Activated B cell treated with CpG ODN at 0.5 μM for 24 hours (primary cell): ENCODE results near the gene SYK. TPM values are rescaled to one million over a fixed set of nuclear protein-coding genes. Genes with fewer than 3 reads are reported as not detected.

ENCODE experiments used
- ATAC-seq: fragments of 200-7000 bp; cut with Tn5 transposase; one replicate; pipeline ENCODE4 v1.10.0; 2021; ENCODE audit warnings: low read depth, mild to moderate bottlenecking, moderate library complexity
- CTCF ChIA-PET: fragments of 350-600 bp; sonication (Branson Sonifier 250); formaldehyde crosslinking; loops from one replicate; lab custom pipeline; 2021; ENCODE audit warnings: antibody characterized with exemption; lab: Charles Lee
- POLR2A ChIA-PET: fragments of 350-600 bp; sonication (Branson Sonifier 250); formaldehyde crosslinking; loops from one replicate; lab custom pipeline; 2021; ENCODE audit warnings: antibody characterized with exemption; lab: Charles Lee
- DNase-seq: peaks from one replicate; pipeline ENCODE4 v3.0.0; 2022
- H3K27ac Mint-ChIP-seq: one replicate; pipeline ENCODE4 v1.8.0; 2020; ENCODE audit warnings: mixed read lengths
- H3K27me3 Mint-ChIP-seq: one replicate; pipeline ENCODE4 v1.8.0; 2021; ENCODE audit warnings: mixed read lengths
- H3K36me3 Mint-ChIP-seq: one replicate; pipeline ENCODE4 v1.8.0; 2021; ENCODE audit warnings: low read depth, mixed read lengths
- H3K4me1 Mint-ChIP-seq: one replicate; pipeline ENCODE4 v1.8.0; 2021; ENCODE audit warnings: mixed read lengths
- H3K4me3 Mint-ChIP-seq: one replicate; pipeline ENCODE4 v1.8.0; 2020; ENCODE audit warnings: mild to moderate bottlenecking, mixed read lengths
- H3K9me3 Mint-ChIP-seq: one replicate; pipeline ENCODE4 v1.8.0; 2020; ENCODE audit warnings: mixed read lengths
- intact Hi-C: fragments of 100-400 bp; cut with micrococcal nuclease; formaldehyde crosslinking; loops from one replicate; pipeline ENCODE4 v1.15.1; 2024
- total RNA-seq: library from RNA; stranded (reverse); gene quantifications from 2 replicates; pipeline ENCODE4 v1.2.3, GENCODE V29; 2022
- TF ChIP-seq, protein P1 (sequence below): fragments of 200-600 bp; IDR thresholded peaks from one replicate; pipeline ENCODE4 v1.8.0; 2022; ENCODE audit warnings: antibody characterized with exemption, mild to moderate bottlenecking

The SYK gene
- total RNA-seq, 1 donor from 2014 or later: 222 TPM

DNA sequence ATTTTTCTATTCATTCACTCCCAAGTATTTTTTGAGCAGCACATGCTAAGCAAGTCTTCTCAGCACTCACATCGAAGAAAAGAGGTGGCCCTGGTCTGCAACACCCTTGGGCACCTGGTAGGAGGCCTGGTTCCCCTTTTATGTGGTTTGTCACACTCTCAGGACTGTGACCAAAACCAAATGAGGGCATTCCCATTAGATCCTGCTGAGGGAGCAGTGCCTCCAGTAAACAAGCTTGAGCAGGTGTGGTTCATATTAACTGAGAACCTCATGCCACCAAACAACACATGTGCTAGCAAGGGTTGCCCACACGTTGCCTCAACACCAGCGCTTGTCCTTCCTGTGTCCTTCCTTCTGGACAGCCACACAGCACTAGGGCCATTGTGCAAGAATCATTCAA is 26.9 kb upstream of the SYK start:
- ATAC-seq (peak; percentile 72), DNase-seq (peak; percentile 28)
- Mint-ChIP-seq H3K27me3 (no peaks in the 10 kb centered on the region), H3K9me3 (no peaks in the 10 kb centered on the region), H3K36me3 (no peaks in the 10 kb centered on the region), H3K4me3 (peak overlapping the region; percentile 25), H3K4me1 (peaks cover 55% of the 10 kb centered on the region), H3K27ac (peak overlapping the region; percentile 65)
- intact Hi-C loops: loop anchor here (1.0 to 5.0 kb wide), 6 partner anchors 14 to 632 kb away; no protein-coding TSS in a partner anchor
- TF ChIP-seq, protein P1, sequence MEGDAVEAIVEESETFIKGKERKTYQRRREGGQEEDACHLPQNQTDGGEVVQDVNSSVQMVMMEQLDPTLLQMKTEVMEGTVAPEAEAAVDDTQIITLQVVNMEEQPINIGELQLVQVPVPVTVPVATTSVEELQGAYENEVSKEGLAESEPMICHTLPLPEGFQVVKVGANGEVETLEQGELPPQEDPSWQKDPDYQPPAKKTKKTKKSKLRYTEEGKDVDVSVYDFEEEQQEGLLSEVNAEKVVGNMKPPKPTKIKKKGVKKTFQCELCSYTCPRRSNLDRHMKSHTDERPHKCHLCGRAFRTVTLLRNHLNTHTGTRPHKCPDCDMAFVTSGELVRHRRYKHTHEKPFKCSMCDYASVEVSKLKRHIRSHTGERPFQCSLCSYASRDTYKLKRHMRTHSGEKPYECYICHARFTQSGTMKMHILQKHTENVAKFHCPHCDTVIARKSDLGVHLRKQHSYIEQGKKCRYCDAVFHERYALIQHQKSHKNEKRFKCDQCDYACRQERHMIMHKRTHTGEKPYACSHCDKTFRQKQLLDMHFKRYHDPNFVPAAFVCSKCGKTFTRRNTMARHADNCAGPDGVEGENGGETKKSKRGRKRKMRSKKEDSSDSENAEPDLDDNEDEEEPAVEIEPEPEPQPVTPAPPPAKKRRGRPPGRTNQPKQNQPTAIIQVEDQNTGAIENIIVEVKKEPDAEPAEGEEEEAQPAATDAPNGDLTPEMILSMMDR: no peak
- CTCF ChIA-PET: interaction anchor here (0.6 to 2.2 kb wide), 15 partner anchors 9 to 1848 kb away, joined by 3 to 9 read pairs (median 4); no protein-coding TSS in a partner anchor
- POLR2A ChIA-PET: interaction anchor here (0.7 to 3.0 kb wide), 15 partner anchors 8 to 107 kb away, joined by 3 to 17 read pairs (median 4); partner anchors contain the start of gene SYK

DNA sequence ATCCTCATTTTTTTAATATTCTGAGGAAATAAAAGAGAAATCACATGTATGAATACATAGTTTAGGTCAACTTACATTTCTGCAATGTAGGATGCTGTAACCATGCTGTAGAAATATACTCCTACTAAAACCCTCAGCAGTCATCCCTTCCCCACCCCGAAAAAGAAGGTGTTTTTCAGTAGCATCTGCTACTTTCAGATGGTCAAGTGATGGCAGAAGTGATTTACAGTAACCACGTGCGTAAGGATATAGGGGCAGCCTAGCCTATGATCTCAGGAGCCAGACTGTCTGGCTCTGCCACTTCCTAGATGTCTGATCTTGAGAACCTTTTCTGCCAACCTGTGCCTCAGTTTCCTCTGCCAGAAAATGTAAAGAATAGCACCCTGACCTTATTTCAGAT is 26.0 kb upstream of the SYK start:
- peaks cover 45% of the 10 kb centered on the region for H3K4me1 Mint-ChIP-seq
- intact Hi-C loops: no loop called here
- ChIA-PET POLR2A (interaction anchor here (2.5 kb wide), 1 partner anchor 26 kb away, joined by 15 read pairs; the partner anchor contains the start of gene SYK), CTCF (interaction anchor here (0.6 to 1.9 kb wide), 4 partner anchors 20 to 64 kb away, joined by 3 to 9 read pairs (median 5); no protein-coding TSS in a partner anchor)
- H3K36me3 Mint-ChIP-seq: no peaks in the 10 kb centered on the region
- no peak for ATAC-seq
- H3K4me3 Mint-ChIP-seq: no peak overlapping the region
- no peaks in the 10 kb centered on the region for H3K9me3 Mint-ChIP-seq
- no peaks in the 10 kb centered on the region for H3K27me3 Mint-ChIP-seq
- TF ChIP-seq, protein P1: no peak
- DNase-seq: no peak
- no peak overlapping the region for H3K27ac Mint-ChIP-seq

DNA sequence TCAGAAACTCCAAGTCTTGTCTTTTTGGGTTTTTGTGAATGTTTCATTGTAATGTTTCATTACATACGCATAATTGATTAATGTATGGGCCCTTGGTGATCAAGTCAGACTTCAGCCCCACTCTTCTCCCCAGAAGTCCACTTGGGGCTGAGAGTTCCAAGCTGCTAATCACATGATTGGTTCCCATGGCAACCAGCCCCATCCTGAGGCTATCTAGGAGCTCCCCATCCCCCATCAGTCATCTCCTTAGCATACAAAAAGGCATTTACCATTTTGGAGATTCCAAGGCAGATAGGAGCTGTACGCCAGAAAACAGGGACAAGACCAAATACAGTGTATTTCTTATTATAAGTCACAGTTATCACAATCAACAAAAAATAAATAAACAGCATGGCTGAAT is 22.9 kb upstream of the SYK start:
- peaks cover 31% of the 10 kb centered on the region for H3K4me1 Mint-ChIP-seq
- POLR2A ChIA-PET: interaction anchor here (0.9 to 1.1 kb wide), 2 partner anchors 11 to 37 kb away, joined by 3 to 4 read pairs; no protein-coding TSS in a partner anchor
- intact Hi-C loops: no loop called here

GRCh38 chr9:90783552-90783951 is 18.1 kb upstream of the SYK start:
- intact Hi-C loops: no loop called here
- CTCF ChIA-PET: interaction anchor here (1.2 kb wide), 2 partner anchors 9 to 17 kb away, joined by 3 to 4 read pairs; no protein-coding TSS in a partner anchor
- no peak overlapping the region for H3K27ac Mint-ChIP-seq

More for the DNA sequence above, 22.9 kb upstream of the SYK start:
- no peaks in the 10 kb centered on the region for H3K9me3 Mint-ChIP-seq
- no peaks in the 10 kb centered on the region for H3K27me3 Mint-ChIP-seq
- CTCF ChIA-PET: no interaction called here
- peak overlapping the region; percentile 53 for H3K27ac Mint-ChIP-seq
- no peak for DNase-seq
- no peaks in the 10 kb centered on the region for H3K36me3 Mint-ChIP-seq
- ATAC-seq: no peak
- no peak overlapping the region for H3K4me3 Mint-ChIP-seq
- TF ChIP-seq, protein P1: no peak

DNA sequence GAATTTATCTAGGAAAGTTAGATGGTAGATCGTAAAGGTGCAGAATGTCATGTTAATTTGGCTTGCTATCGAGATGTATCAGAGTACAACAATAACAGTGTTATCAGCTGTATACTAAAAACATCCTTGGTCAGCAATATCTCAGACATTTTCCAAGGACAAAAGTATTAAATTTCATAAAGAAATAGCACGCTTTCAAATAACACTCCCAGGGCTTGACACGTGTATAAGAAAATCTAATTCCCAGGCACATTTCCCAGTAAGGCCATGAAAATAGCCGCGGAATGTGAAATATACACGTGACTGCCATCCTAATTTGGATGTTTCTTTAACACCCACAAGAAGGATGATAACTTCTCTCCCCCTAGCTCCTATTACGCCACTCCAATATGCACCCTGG is 17.7 kb upstream of the SYK start:
- Mint-ChIP-seq H3K27ac (no peak overlapping the region), H3K4me1 (peaks cover 33% of the 10 kb centered on the region), H3K9me3 (no peaks in the 10 kb centered on the region), H3K36me3 (no peaks in the 10 kb centered on the region), H3K4me3 (no peak overlapping the region), H3K27me3 (no peaks in the 10 kb centered on the region)
- ChIA-PET CTCF (interaction anchor here (1.1 to 1.2 kb wide), 2 partner anchors 9 to 87 kb away, joined by 3 read pairs; no protein-coding TSS in a partner anchor), POLR2A (interaction anchor here (0.6 kb wide), 1 partner anchor 44 kb away, joined by 3 read pairs; no protein-coding TSS in a partner anchor)
- DNase-seq (no peak), ATAC-seq (no peak)
- TF ChIP-seq, protein P1: no peak
- intact Hi-C loops: no loop called here

More at GRCh38 chr9:90783552-90783951, 18.1 kb upstream of the SYK start:
- Mint-ChIP-seq H3K4me3 (no peak overlapping the region), H3K36me3 (no peaks in the 10 kb centered on the region), H3K27me3 (no peaks in the 10 kb centered on the region), H3K9me3 (no peaks in the 10 kb centered on the region), H3K4me1 (peaks cover 29% of the 10 kb centered on the region)
- POLR2A ChIA-PET: interaction anchor here (0.6 to 0.9 kb wide), 2 partner anchors 12 to 45 kb away, joined by 3 to 6 read pairs; no protein-coding TSS in a partner anchor
- TF ChIP-seq, protein P1: no peak
- ATAC-seq (no peak), DNase-seq (no peak)
